Liver (tissue), 3 donors: ENCODE data around the gene CDC42EP1.
A peak's percentile ranks its signal among the peaks of the same experiment; 100 is the strongest.

Experiments used
- ATF3 ChIP-seq: IDR thresholded peaks from 2 replicates; pipeline ENCODE4 v1.6.1; 2016; ENCODE audit warnings: antibody characterized with exemption
- CTCF ChIP-seq: fragments of 150-350 bp; IDR thresholded peaks from 2 replicates; pipeline ENCODE4 v1.5.1; 2017; ENCODE audit warnings: improper control_type of control experiment, low read depth, low read length; ENCODE audit not compliant: missing input control
- EGR1 ChIP-seq, 2 donors: IDR thresholded peaks; 2 replicates each; pipeline ENCODE4 v1.6.1; 2016 to 2018; ENCODE audit warnings: antibody characterized with exemption in 2 of 2, low read depth in 2 of 2
- FOXA1 ChIP-seq: IDR thresholded peaks from 2 replicates; pipeline ENCODE4 v1.6.1; 2016; ENCODE audit warnings: antibody characterized with exemption
- GABPA ChIP-seq, 2 donors: IDR thresholded peaks in 1 of 2; conservative IDR thresholded peaks in 1 of 2; 2 replicates each; pipeline ENCODE4 v1.6.1; 2016; ENCODE audit warnings: antibody characterized with exemption in 2 of 2, mild to moderate bottlenecking in 1 of 2, moderate library complexity in 1 of 2
- JUND ChIP-seq, 2 donors: IDR thresholded peaks; 2 replicates each; pipeline ENCODE4 v1.6.1; 2016; ENCODE audit warnings: antibody characterized with exemption in 2 of 2
- RAD21 ChIP-seq, 2 donors: IDR thresholded peaks; 2 replicates each; pipeline ENCODE4 v1.6.1; 2016; ENCODE audit warnings: antibody characterized with exemption in 2 of 2, mild to moderate bottlenecking in 2 of 2
- REST ChIP-seq: IDR thresholded peaks from 2 replicates; pipeline ENCODE4 v1.6.1; 2016; ENCODE audit warnings: antibody characterized with exemption, mild to moderate bottlenecking
- RXRA ChIP-seq, 2 donors: IDR thresholded peaks; 2 replicates each; pipeline ENCODE4 v1.6.1; 2017 to 2018; ENCODE audit warnings: antibody characterized with exemption in 2 of 2, mild to moderate bottlenecking in 1 of 2
- SP1 ChIP-seq: IDR thresholded peaks from 2 replicates; pipeline ENCODE4 v1.6.1; 2018; ENCODE audit warnings: antibody characterized with exemption, mild to moderate bottlenecking
- TAF1 ChIP-seq: conservative IDR thresholded peaks from 2 replicates; pipeline ENCODE4 v1.6.1; 2016; ENCODE audit warnings: antibody characterized with exemption, mild to moderate bottlenecking
- YY1 ChIP-seq: IDR thresholded peaks from 2 replicates; pipeline ENCODE4 v1.6.1; 2016; ENCODE audit warnings: antibody characterized with exemption, mild to moderate bottlenecking
- donor health status: healthy.
- donor health status: healthy.

- TF ChIP-seq RAD21 (IDR thresholded peaks at IDR 0.05) (no peak), CTCF (no peak), ATF3 (peak; percentile 39), TAF1 (no peak), FOXA1 (no peak), EGR1 (IDR thresholded peaks at IDR 0.05; ENCODE audit: low read depth in 2 of 2) (peak in 1 of 2 donors; percentile 50), REST (no peak), JUND (IDR thresholded peaks at IDR 0.05) (peak in 1 of 2 donors; percentile 49), SP1 (no peak), GABPA (IDR thresholded peaks at IDR 0.05 in 1 of 2, conservative IDR thresholded peaks at IDR 0.05 in 1 of 2) (no peak), RXRA (IDR thresholded peaks at IDR 0.05) (no peak), YY1 (no peak)
Observed at GRCh38 chr22:37607935-37608476, 47.7 kb downstream of the CDC42EP1 start.
